ENCODE data around the gene MYL2. TPM values are rescaled to one million over a fixed set of nuclear protein-coding genes. Genes with fewer than 3 reads are reported as not detected.

Gene MYL2
- total RNA-seq, 1 donor from 2014 or later = not detected

- H3K4me3 Mint-ChIP-seq = no peak overlapping the region
- H3K27me3 Mint-ChIP-seq = peaks cover 16% of the 10 kb centered on the region
- no peaks in the 10 kb centered on the region for H3K4me1 Mint-ChIP-seq
- H3K9me3 Mint-ChIP-seq = no peaks in the 10 kb centered on the region
- H3K36me3 Mint-ChIP-seq (ENCODE audit: low read depth) = no peaks in the 10 kb centered on the region
- intact Hi-C loops (cut with micrococcal nuclease) = no loop called here
- H3K27ac Mint-ChIP-seq = no peak overlapping the region
- DNase-seq = no peak
Observed at GRCh38 chr12:110896559-110896958, 23.8 kb downstream of the MYL2 start.

- Mint-ChIP-seq H3K4me3 (no peak overlapping the region), H3K9me3 (no peaks in the 10 kb centered on the region), H3K4me1 (no peaks in the 10 kb centered on the region), H3K36me3 (ENCODE audit: low read depth) (no peaks in the 10 kb centered on the region), H3K27me3 (peaks cover 23% of the 10 kb centered on the region), H3K27ac (no peak overlapping the region)
- intact Hi-C loops (cut with micrococcal nuclease) = no loop called here
- DNase-seq = no peak
Observed at GRCh38 chr12:110893956-110894355, 26.4 kb downstream of the MYL2 start.

- intact Hi-C loops (cut with micrococcal nuclease) = loop anchor here (2.0 to 5.0 kb wide), 2 partner anchors 149 to 423 kb away; no protein-coding TSS in a partner anchor
- Mint-ChIP-seq H3K27ac (no peak overlapping the region), H3K36me3 (ENCODE audit: low read depth) (no peaks in the 10 kb centered on the region), H3K4me3 (no peak overlapping the region), H3K27me3 (peaks cover 19% of the 10 kb centered on the region), H3K4me1 (peaks cover 6% of the 10 kb centered on the region), H3K9me3 (no peaks in the 10 kb centered on the region)
- DNase-seq = no peak
Observed at GRCh38 chr12:110889361-110889760, 31.0 kb downstream of the MYL2 start.

- intact Hi-C loops (cut with micrococcal nuclease) = loop anchor here (1.0 to 5.0 kb wide), 5 partner anchors 62 to 424 kb away; no protein-coding TSS in a partner anchor
- H3K9me3 Mint-ChIP-seq = no peaks in the 10 kb centered on the region
- no peak overlapping the region for H3K27ac Mint-ChIP-seq
- no peak for DNase-seq
- no peaks in the 10 kb centered on the region for H3K36me3 Mint-ChIP-seq (ENCODE audit: low read depth)
- peaks cover 6% of the 10 kb centered on the region for H3K4me1 Mint-ChIP-seq
- peaks cover 15% of the 10 kb centered on the region for H3K27me3 Mint-ChIP-seq
- peak overlapping the region; percentile 87 for H3K4me3 Mint-ChIP-seq
Observed at GRCh38 chr12:110888256-110888991, 32.0 kb downstream of the MYL2 start.

- intact Hi-C loops (cut with micrococcal nuclease) = loop anchor here (5.0 kb wide), 1 partner anchor 427 kb away; no protein-coding TSS in a partner anchor
- DNase-seq = no peak
- H3K4me3 Mint-ChIP-seq = no peak overlapping the region
Observed at GRCh38 chr12:110885152-110885840, 35.1 kb downstream of the MYL2 start.

GRCh38 chr12:110883251-110883650 is 37.1 kb downstream of the MYL2 start:
- no peak overlapping the region for H3K27ac Mint-ChIP-seq
- intact Hi-C loops (cut with micrococcal nuclease) = no loop called here
- DNase-seq = no peak

More at GRCh38 chr12:110885152-110885840, 35.1 kb downstream of the MYL2 start:
- no peaks in the 10 kb centered on the region for H3K9me3 Mint-ChIP-seq
- peaks cover 6% of the 10 kb centered on the region for H3K4me1 Mint-ChIP-seq
- H3K27ac Mint-ChIP-seq = no peak overlapping the region
- no peaks in the 10 kb centered on the region for H3K36me3 Mint-ChIP-seq (ENCODE audit: low read depth)
- peaks cover 11% of the 10 kb centered on the region for H3K27me3 Mint-ChIP-seq

GRCh38 chr12:110880651-110881050 is 39.7 kb downstream of the MYL2 start:
- no peak overlapping the region for H3K27ac Mint-ChIP-seq
- no peak for DNase-seq
- intact Hi-C loops (cut with micrococcal nuclease) = no loop called here
- H3K36me3 Mint-ChIP-seq (ENCODE audit: low read depth) = no peaks in the 10 kb centered on the region
- H3K4me3 Mint-ChIP-seq = no peak overlapping the region
- no peaks in the 10 kb centered on the region for H3K27me3 Mint-ChIP-seq
- no peaks in the 10 kb centered on the region for H3K4me1 Mint-ChIP-seq
- H3K9me3 Mint-ChIP-seq = no peaks in the 10 kb centered on the region

More at GRCh38 chr12:110883251-110883650, 37.1 kb downstream of the MYL2 start:
- H3K36me3 Mint-ChIP-seq (ENCODE audit: low read depth) = no peaks in the 10 kb centered on the region
- no peaks in the 10 kb centered on the region for H3K9me3 Mint-ChIP-seq
- no peak overlapping the region for H3K4me3 Mint-ChIP-seq
- peaks cover 2% of the 10 kb centered on the region for H3K4me1 Mint-ChIP-seq
- H3K27me3 Mint-ChIP-seq = no peaks in the 10 kb centered on the region

GRCh38 chr12:110874781-110875180 is 45.6 kb downstream of the MYL2 start:
- intact Hi-C loops (cut with micrococcal nuclease) = no loop called here
- Mint-ChIP-seq H3K27me3 (peaks cover 3% of the 10 kb centered on the region), H3K4me3 (no peak overlapping the region), H3K27ac (no peak overlapping the region), H3K4me1 (no peaks in the 10 kb centered on the region), H3K9me3 (no peaks in the 10 kb centered on the region), H3K36me3 (ENCODE audit: low read depth) (no peaks in the 10 kb centered on the region)
- no peak for DNase-seq

GRCh38 chr12:110874351-110874750 is 46.0 kb downstream of the MYL2 start:
- H3K36me3 Mint-ChIP-seq (ENCODE audit: low read depth) = no peaks in the 10 kb centered on the region

GRCh38 chr12:110872100-110872499 is 48.3 kb downstream of the MYL2 start:
- intact Hi-C loops (cut with micrococcal nuclease) = no loop called here
- Mint-ChIP-seq H3K36me3 (ENCODE audit: low read depth) (no peaks in the 10 kb centered on the region), H3K27ac (no peak overlapping the region)

More at GRCh38 chr12:110874351-110874750, 46.0 kb downstream of the MYL2 start:
- intact Hi-C loops (cut with micrococcal nuclease) = no loop called here
- Mint-ChIP-seq H3K27ac (no peak overlapping the region), H3K27me3 (peaks cover 3% of the 10 kb centered on the region), H3K4me1 (no peaks in the 10 kb centered on the region), H3K9me3 (no peaks in the 10 kb centered on the region), H3K4me3 (no peak overlapping the region)
- no peak for DNase-seq

GRCh38 chr12:110869803-110870202 is 50.6 kb downstream of the MYL2 start:
- intact Hi-C loops (cut with micrococcal nuclease) = no loop called here
- Mint-ChIP-seq H3K27me3 (peaks cover 3% of the 10 kb centered on the region), H3K36me3 (ENCODE audit: low read depth) (no peaks in the 10 kb centered on the region), H3K4me1 (no peaks in the 10 kb centered on the region), H3K9me3 (no peaks in the 10 kb centered on the region), H3K4me3 (no peak overlapping the region), H3K27ac (no peak overlapping the region)
- DNase-seq = no peak

More at GRCh38 chr12:110872100-110872499, 48.3 kb downstream of the MYL2 start:
- no peaks in the 10 kb centered on the region for H3K9me3 Mint-ChIP-seq
- H3K4me1 Mint-ChIP-seq = no peaks in the 10 kb centered on the region
- no peak overlapping the region for H3K4me3 Mint-ChIP-seq
- peaks cover 3% of the 10 kb centered on the region for H3K27me3 Mint-ChIP-seq
- no peak for DNase-seq

- intact Hi-C loops (cut with micrococcal nuclease) = no loop called here
- no peaks in the 10 kb centered on the region for H3K9me3 Mint-ChIP-seq
- H3K36me3 Mint-ChIP-seq (ENCODE audit: low read depth) = no peaks in the 10 kb centered on the region
- no peak overlapping the region for H3K4me3 Mint-ChIP-seq
- H3K27me3 Mint-ChIP-seq = peaks cover 3% of the 10 kb centered on the region
- no peaks in the 10 kb centered on the region for H3K4me1 Mint-ChIP-seq
- DNase-seq = no peak
- H3K27ac Mint-ChIP-seq = no peak overlapping the region
Observed at GRCh38 chr12:110869026-110869425, 51.4 kb downstream of the MYL2 start.

- no peak for DNase-seq
- Mint-ChIP-seq H3K36me3 (ENCODE audit: low read depth) (no peaks in the 10 kb centered on the region), H3K9me3 (no peaks in the 10 kb centered on the region), H3K4me3 (no peak overlapping the region), H3K27me3 (peaks cover 1% of the 10 kb centered on the region), H3K4me1 (peaks cover 2% of the 10 kb centered on the region), H3K27ac (no peak overlapping the region)
- intact Hi-C loops (cut with micrococcal nuclease) = no loop called here
Observed at GRCh38 chr12:110865521-110865920, 54.9 kb downstream of the MYL2 start.

GRCh38 chr12:110863161-110863560 is 57.2 kb downstream of the MYL2 start:
- no peak for DNase-seq
- Mint-ChIP-seq H3K27ac (no peak overlapping the region), H3K36me3 (ENCODE audit: low read depth) (no peaks in the 10 kb centered on the region), H3K4me1 (peaks cover 4% of the 10 kb centered on the region), H3K9me3 (no peaks in the 10 kb centered on the region), H3K27me3 (no peaks in the 10 kb centered on the region), H3K4me3 (no peak overlapping the region)
- intact Hi-C loops (cut with micrococcal nuclease) = no loop called here

Measured in activated CD4-positive, alpha-beta T cell treated with anti-CD3 and anti-CD28 coated beads, Interleukin-2, amount 10 ng/mL, durations not matched to agents 24 days and 14 days (primary cell).